Activated T-cell treated with anti-CD3 and anti-CD28 coated beads for 1 hour (primary cell): ENCODE data around the gene SUCNR1.
"Not testable (repeated sequence)": the region's sequence is repeated elsewhere in the genome, so short reads cannot be mapped to it uniquely, and the experiment has no call there.

Source experiments
- DNase-seq: peaks from one replicate; pipeline ENCODE4 v3.0.0-alpha.2; 2020; ENCODE audit warnings: low read depth

The SUCNR1 gene, protein sequence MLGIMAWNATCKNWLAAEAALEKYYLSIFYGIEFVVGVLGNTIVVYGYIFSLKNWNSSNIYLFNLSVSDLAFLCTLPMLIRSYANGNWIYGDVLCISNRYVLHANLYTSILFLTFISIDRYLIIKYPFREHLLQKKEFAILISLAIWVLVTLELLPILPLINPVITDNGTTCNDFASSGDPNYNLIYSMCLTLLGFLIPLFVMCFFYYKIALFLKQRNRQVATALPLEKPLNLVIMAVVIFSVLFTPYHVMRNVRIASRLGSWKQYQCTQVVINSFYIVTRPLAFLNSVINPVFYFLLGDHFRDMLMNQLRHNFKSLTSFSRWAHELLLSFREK

DNA sequence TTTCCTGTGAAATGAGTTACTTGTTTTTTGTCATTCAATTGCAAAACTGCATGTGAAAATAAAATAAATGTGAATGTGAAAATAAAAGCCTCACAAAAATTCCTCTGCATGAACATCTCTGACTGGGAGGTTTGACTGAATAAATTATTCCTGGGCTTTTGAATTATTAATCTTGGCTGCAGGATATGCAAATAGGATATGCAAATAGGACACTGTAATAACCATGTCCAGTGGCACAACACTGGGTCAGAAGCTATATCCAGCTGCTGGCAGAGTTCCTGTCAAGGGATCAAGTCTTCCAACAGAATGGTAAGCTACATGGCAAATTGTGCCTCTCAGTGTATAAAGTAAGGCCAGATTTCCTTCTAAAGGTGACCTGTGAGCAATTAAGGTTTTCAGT lies at the start of gene SUCNR1:
Gene SUCNR1, plus strand, starts transcription at position 246 of the 400 bp plus-strand sequence. CDS start 6,250 bp downstream, outside the sequence.
- DNase-seq: no peak

DNA sequence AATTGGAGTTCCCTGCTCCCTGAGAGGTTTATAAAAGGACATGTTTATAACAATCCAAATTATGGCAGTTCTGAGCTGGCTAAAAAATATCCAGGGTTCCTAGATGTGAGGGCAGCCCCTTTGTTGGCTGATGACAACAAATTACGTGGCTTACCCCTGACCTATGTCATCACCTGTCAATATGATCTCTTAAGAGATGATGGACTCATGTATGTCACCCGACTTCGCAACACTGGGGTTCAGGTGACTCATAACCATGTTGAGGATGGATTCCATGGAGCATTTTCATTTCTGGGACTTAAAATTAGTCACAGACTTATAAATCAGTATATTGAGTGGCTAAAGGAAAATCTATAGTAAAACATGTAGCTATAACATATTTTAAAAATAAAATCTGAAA lies 45.6 kb upstream of the SUCNR1 start:
- no peak for DNase-seq

DNA sequence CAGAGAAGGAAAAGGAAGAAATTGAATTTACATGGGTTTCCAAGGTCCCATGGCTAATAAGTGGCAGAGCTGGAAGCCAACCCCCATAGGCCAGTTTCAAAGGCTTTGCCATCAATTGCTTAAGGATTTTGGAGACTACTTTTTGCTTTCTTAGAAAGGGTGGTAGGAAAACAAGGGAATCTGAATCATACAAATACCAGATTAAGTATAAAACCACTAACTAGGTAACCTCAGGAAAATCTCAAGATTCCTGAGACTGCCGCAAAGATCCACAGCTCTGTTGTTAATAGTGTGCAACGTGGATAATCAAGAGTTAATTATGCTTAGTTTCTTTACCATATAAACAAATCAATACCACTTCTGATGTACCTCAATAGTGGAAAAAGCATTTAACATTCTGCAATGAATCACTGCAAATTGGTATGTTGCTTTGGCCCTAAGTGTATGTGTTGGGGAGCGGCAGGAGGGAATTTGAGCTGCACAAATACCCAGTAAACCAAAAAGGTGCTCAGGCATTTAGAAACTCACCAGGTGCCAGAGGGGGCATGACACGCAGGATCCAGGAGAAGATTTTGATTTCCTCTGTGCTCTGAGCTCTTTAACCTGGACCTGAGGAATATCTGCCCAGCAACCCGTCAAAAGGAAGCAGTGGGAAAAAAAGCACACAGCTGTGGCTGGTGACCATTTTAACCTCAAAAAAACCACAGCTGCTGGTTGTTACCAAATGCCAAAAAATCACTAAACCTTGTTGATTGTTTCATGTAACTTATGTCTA lies 37.5 kb upstream of the SUCNR1 start:
- DNase-seq: no peak

DNA sequence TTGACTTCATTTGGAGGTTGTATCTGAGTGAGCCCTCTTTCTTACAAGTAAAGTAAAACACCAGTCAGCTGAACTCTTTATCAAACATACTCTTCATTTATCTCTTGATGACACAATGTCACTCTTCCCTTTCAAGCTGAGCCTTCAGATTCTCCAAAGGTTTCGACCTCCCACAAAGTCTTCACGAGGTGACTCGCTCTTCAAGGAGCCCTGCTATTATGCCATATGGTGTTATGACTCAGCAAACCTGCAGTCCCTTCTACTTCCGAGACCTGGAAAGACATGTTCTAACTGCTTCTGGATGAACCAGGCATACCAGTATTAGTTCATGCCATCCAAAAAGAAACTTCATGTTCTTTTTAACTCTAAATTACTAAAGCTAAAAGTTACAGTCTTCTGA lies 36.4 kb upstream of the SUCNR1 start:
- no peak for DNase-seq

DNA sequence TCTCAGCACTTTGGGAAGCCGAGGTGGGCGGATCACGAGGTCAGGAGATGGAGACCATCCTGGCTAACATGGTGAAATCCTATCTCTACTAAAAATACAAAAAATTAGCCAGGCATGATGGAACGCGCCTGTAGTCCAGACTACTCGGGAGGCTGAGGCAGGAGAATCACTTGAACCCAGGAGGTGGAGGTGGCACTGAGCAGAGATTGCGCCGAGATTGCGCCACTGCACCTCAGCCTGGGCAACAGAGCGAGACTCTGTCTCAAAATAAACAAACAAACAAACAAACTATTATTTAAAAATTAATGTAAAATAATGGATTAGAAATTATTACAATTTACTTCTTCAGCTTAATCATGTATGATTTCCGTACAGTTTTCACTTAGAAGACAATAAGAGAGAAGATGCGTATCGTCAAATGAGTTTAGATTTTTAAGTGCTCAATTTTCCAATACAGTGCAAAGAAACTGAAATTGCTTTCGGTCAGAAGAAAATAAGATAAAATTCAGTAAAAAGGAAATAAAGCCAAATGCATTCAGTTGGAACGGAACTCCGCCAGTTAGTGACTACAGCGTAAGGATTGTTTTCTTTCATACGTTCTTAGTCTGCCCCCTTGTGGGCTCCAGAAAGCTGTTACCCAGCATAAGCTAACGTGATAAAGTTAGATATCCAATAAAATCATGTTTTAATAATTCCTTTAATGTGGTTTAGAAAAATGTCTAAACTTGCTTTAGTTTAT lies 34.7 kb upstream of the SUCNR1 start:
- DNase-seq: peak; percentile 3

DNA sequence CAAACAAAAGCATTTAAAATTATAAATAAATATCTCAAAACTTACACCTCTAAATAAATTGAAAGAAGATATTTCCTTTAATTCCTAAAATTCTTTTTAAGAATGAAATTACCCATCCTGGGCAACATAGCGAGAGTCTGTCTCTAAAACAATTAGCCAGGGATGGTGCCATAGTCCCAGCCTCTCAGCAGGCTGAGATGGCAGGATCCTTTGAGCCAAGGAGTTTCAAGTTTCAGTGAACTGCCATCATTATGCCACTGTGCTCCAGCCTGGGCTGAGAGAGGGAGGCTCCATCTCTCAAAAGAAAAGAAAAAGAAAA lies 34.2 kb upstream of the SUCNR1 start:
- DNase-seq: no peak

DNA sequence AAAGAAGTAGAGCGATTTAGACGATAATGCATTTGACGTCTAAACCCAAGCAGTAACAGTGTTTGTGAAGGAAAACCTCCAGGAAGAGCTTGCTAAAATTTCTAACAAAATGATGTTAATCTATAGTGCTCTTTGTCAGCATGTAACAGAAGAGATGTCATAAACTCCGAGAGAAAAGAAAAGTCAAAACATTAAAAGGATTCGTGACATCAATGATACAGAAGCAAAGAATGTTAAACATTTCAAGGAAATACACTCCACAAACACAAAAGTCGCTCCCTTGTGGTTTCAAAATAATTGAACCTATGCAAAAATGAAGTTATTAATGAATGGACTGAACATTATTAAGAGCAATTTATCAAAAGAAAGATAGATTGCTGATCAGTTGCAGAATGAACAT lies 31.6 kb upstream of the SUCNR1 start:
- DNase-seq: no peak

DNA sequence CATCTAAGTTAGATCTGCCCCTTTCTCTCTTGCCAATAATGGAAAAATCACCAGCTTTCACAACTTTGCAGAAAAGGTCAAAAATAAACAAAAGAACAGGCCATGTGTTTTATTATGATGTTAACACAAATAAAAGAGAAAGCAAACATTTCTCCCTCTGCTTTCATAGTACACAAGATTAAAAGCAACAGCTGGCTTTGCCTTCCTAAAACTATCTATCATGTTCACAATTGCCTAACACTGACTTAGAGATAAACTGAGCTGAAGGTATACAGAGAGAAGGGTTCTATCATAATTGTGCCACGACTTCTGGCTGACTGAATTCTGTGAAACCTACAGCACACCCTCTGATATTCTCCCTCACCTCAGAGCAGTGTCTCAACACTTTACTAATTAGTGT lies 30.2 kb upstream of the SUCNR1 start:
- DNase-seq: no peak

DNA sequence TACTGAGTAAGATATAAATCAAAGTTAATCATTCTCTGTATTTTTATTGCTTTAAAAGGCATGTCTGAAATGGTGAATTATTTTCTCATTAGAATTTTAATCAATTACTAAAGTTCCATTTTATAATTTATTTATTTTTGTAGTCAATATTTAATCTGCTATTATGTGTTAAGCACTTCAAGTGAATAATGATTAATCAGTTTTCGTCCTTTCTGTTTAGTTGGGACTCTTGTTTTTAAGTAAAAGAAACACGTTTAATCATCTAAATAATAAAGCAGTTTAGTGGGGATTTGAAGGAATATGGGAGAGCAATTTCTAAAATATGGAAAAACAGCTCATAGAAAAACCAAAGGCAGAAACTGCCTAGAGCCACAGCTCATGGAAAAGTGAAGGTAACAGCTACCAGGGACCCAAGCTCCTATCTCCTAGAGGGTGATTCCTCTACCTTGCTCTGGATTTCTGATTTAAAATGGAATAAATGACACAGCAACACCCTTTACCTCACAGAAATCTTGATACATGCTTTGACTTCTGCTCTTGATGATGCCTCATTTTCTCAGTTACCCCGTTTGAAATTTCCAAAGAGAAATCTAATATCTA lies 28.0 kb upstream of the SUCNR1 start:
- no peak for DNase-seq

DNA sequence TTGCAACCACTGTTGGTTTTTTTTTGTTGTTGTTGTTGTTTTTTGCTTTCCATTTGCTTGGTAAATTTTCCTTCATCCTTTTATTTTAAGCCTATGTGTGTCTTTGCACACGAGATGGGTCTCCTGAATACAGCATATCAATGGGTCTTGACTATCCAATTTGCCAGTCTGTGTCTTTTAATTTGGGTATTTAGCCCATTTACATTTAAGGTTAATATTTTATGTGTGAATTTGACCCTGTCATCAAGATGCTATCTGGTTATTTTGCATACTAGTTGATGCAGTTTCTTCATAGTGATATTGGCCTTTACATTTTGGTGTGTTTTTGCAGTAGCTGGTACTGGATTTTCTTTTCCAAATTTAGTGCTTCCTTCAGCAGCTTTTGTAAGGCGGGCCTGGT lies 23.4 kb upstream of the SUCNR1 start:
- DNase-seq: not testable (repeated sequence)

DNA sequence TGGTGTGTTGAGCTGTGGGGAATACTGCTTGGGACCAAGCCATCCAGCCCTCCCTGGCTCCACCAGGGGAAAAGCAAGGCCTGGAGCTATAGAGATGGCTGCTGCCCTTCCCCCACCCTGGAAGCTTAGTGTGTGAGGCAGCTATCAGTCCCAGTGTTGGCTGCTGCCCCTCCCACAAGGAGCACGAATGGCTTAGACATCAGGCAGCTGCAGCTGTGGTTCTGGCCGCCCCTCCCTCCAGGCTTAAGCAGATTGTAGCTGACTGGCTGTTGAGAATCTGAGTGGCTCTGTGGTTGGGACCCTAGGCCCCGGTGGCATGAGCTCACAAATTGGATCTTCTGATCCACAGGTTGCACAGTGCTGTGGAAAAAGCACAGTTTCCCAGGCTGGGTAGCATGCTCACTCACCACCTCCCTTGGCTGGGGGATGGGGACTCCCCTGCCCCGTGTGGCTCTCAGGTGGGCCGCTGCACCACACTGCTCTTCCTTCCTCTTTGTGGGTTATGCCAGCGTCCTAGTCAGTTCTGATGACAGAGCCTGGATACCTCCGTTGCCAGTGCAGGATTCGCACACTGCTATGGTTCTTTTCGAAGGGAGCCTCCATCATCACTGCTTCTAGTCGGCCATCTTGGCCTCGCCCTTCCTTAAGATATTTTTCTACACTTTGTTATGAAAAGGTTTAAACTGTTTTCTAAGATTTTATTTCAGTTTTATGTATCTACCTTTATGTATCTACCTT lies 21.2 kb upstream of the SUCNR1 start:
- no peak for DNase-seq

DNA sequence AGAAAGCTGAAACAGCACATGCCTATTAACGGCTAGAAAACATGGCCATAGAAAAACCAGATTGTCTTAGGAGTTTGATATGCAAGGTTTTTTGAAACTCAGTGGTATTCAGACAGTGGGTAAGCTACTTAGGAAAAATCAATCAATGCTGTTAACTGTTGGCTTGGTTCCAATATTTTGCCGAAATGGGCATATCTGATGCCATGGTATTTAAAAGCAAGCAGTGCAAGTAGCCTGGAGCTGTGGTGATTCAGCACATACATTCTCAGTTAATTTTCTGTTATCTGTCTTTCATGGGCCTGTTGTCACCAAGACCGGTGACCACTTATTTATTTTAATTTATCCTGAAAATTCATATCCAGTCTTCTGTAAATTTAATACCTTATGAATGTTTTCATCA lies 17.3 kb upstream of the SUCNR1 start:
- DNase-seq: no peak

DNA sequence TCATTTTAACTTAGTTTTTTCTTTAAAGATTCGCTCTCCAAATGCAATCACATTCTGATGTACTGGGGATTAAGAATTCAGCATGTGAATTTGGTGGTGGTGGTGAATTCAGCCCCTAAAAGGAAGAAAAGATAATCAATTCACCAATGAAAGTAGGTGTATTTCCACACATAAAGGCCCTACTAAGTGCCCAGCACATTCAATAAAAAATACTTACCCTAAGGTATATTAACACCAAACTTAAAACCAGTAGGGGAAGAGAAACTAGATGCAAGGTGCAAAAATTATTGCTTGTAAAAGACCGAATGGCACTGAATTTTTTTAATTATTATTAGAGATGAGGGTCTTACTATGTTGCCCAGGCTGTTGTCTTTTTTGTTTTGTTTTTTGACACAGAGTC lies 16.8 kb upstream of the SUCNR1 start:
- DNase-seq: no peak

DNA sequence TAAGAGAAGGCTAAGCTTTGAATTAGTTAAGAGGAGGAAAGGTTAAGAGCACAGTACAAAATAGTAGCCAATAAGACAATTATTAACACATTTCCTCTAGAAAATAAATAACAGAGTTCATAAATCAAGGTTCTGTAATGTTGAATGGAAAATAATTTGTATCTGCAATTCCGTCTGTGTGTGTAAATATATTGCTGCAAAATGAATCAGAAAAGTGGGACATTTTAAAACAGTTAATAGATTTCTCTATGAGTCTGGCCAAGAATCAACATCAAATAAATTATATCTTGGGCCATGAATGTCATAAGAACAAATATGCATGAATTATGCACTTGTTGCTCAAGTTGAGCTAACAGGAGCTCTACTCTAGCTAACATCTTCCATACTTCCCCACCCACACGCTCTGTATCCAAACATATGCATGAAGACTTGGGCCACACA lies 14.2 kb upstream of the SUCNR1 start:
- DNase-seq: no peak

DNA sequence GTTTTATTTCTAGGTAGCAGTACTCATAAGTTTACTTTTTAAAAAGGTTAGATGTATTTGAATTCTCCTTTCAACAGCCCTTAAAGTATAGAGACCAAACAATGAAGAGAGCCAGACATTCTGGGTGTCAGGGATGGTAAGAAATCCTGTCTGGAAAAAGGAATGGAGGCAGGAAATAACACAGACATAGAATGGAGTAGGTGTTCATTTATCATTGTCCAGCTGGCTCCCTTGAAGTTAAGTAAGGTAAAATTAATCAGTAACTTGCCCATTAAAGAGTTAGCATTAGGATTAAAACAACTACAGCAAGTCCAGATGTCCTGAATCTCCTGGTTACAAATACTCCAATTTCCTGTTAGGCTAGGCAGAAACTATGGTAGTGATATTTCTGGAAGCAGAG lies 13.5 kb upstream of the SUCNR1 start:
- no peak for DNase-seq

DNA sequence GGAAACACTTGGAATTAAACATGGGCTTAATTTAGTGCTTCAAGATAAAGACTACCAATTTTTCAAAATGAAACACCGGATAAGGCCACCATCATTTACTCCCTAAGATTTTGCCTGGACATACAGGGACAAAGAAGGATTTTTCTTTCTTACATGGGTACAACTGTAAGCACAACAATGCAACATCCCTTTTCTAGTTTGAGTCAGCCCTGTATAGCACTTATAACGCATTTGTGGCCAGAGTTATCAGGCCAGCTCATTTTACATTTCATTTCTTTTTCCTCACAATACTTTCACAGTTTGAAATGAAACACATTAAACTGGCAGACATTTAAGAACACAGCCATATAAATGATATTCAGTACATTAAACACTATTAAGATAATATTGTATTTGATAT lies 9.8 kb upstream of the SUCNR1 start:
- no peak for DNase-seq

DNA sequence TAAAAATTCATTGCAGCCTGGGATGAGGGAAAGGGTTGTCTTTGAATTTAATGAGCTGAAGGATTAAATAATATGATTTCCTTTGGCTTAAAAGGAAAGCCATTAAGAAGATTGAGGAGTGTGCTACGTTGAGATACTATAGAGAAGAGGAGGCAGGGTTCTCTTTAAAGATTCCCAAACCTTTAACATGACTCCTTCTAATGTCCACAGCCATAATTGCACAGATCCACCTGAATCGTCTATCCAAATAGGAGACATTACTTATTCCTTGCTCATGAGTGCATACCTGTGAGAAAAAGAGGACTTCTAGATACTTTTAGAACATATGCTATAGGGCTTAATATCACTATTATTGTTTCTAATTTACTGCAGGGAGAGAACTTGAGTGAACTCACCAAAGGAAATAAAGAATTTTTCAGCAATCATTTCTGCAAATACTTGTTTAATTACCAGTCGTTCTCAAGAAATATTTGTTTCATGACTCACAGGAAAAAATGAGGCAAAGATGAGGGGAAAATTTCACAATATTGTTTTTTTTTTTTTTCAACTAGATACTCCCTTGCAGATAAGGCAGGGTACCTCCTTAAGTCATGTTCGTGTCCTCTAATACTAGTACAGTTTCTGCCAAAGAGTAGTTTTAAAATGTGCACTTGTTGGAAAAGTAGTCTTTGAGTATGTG lies 8.9 kb upstream of the SUCNR1 start:
- DNase-seq: no peak

DNA sequence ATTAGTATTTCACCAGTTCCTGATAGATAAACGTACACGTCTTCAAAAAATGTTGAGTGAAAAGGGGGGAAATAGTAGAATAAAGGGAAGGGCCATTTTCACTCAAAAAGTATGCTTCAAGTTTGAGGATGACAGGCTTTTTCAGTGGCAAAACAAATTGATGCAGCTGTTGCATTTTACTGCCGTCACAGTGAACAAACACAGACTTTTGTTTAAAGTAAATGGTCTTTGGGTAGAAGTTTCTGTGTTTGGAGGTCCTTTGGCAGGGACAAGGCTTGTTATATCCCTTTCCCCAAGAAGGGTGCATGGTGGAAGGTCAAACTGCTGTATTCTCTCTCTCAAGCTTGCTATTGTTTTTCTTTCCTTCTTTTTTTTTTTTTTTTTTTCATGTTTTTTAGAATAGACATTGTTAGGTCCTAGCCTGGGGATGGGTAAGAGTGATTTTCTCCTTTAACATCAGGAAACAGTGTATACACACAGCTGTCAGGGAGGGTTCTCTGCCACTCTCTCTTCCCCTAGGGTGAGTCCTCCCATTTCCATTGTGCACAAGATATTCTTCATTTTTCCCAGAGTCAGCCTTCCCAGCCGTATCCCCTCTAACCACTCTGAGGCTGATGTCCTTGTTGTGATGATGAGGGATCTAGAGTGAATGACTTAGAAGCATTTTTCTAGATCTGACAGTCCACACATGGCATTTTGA lies 6.6 kb upstream of the SUCNR1 start:
- no peak for DNase-seq

DNA sequence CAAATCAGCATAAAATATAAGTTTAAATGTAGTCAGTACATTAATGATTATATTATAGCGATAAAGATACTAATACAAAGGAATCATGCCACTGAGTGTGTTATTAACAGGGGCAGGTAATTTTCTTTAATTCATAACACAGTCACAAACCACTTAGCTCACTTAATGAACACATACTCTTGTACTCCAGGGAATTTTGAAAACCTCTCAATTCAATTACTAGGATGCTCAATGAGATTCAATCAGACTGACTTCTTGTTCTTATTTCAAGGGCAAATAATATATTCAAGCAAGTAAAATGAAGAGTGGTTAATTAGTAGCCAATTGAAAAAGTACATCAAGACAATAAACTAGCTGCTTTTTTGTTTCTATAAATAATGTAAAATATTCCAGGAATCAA lies 5.8 kb upstream of the SUCNR1 start:
- DNase-seq: no peak

DNA sequence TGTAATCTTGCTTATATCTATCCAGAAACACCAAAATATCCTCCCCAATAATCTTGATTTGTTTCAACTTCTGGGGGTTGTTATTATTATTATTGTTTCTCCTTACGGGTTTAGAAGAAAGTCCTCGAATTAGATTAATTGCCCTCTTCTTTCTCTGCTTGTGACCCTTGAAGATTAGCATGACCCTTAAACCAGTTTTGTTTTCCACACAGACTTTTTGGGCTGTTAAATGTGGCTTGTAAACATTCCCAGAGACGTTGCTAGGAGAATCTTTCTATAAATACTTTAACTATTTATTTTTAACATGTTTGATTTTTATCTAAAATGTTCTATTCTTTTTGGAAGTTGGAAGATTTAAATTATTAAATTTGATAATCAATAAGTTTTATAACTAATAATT lies 4.3 kb upstream of the SUCNR1 start:
- no peak for DNase-seq
